B cell (primary cell): Measurements from ENCODE around the gene TMEM179B. TPM values are rescaled to one million over a fixed set of nuclear protein-coding genes. Genes with fewer than 3 reads are reported as not detected.
"Not testable (repeated sequence)": the region's sequence is repeated elsewhere in the genome, so short reads cannot be mapped to it uniquely, and the experiment has no call there.

ENCODE experiments used
- ATAC-seq: fragments of 200-7000 bp; cut with Tn5 transposase; one replicate; pipeline ENCODE4 v1.10.0; 2021; ENCODE audit warnings: low read depth, mild to moderate bottlenecking, moderate number of reproducible peaks, moderate library complexity
- CTCF ChIA-PET: fragments of 350-600 bp; sonication (Branson Sonifier 250); formaldehyde crosslinking; loops from one replicate; lab custom pipeline; 2021; ENCODE audit warnings: antibody characterized with exemption, inconsistent platforms; lab: Charles Lee
- POLR2A ChIA-PET: fragments of 350-600 bp; sonication (Branson Sonifier 250); formaldehyde crosslinking; loops from one replicate; lab custom pipeline; 2021; ENCODE audit warnings: antibody characterized with exemption; lab: Charles Lee
- DNase-seq: peaks from one replicate; pipeline ENCODE4 v3.0.0; 2013
- H2AFZ ChIP-seq: 2 replicates; pipeline ENCODE4 v1.6.1; 2012; ENCODE audit warnings: mild to moderate bottlenecking, low read depth, low read length; ENCODE audit not compliant: insufficient read depth, poor library complexity, severe bottlenecking
- H3K27ac ChIP-seq, 2 donors: 1 replicate in 1 of 2; 2 replicates in 1 of 2; pipeline ENCODE4 v1.5.1; 2012 to 2013; ENCODE audit warnings: low read length in 2 of 2, mild to moderate bottlenecking in 2 of 2, moderate library complexity in 1 of 2
- H3K27me3 ChIP-seq, 4 experiments: fragments of 200-600 bp in 1 of 4; sonication (generic) in 1 of 4; replicated peaks in 1 of 4; 1 replicate in 2 of 4; 2 replicates in 2 of 4; pipeline versions ENCODE4 v1.6.1 to v1.7.0; 2013 to 2016; ENCODE audit warnings: low read length in 3 of 4, mild to moderate bottlenecking in 2 of 4, mixed read lengths in 1 of 4, moderate library complexity in 1 of 4; ENCODE audit not compliant: insufficient read depth in 4 of 4, control insufficient read depth in 3 of 4; ENCODE audit errors: control extremely low read depth in 1 of 4
- H3K36me3 ChIP-seq, 2 experiments: replicated peaks in 1 of 2; 1 replicate in 1 of 2; 2 replicates in 1 of 2; pipeline versions ENCODE4 v1.6.1 to v1.7.1; 2013; ENCODE audit warnings: low read length in 1 of 2; ENCODE audit not compliant: insufficient read depth in 2 of 2, control insufficient read depth in 1 of 2; ENCODE audit errors: control extremely low read depth in 1 of 2, extremely low read depth in 1 of 2
- H3K4me1 ChIP-seq, 2 donors: fragments of 200-600 bp in 1 of 2; sonication (generic) in 1 of 2; 1 replicate in 1 of 2; 2 replicates in 1 of 2; pipeline versions ENCODE4 v1.5.1 to v1.6.1; 2013 to 2017; ENCODE audit warnings: low read length in 2 of 2; ENCODE audit not compliant: control insufficient read depth in 2 of 2, insufficient read depth in 2 of 2
- H3K4me2 ChIP-seq: replicated peaks from 2 replicates; pipeline ENCODE3; 2012; ENCODE audit warnings: mild to moderate bottlenecking, low read depth, low read length; ENCODE audit not compliant: poor library complexity, severe bottlenecking
- H3K4me3 ChIP-seq, 5 experiments: fragments of 200-600 bp in 1 of 5; sonication (generic) in 1 of 5; 1 replicate in 3 of 5; 2 replicates in 2 of 5; pipeline versions ENCODE4 v1.5.1 to v1.7.0; 2011 to 2016; ENCODE audit warnings: low read length in 4 of 5, mild to moderate bottlenecking in 4 of 5, low read depth in 2 of 5, control low read depth in 1 of 5, moderate library complexity in 1 of 5; ENCODE audit not compliant: insufficient read depth in 1 of 5; ENCODE audit errors: control extremely low read depth in 1 of 5, extremely low read depth in 1 of 5
- H3K79me2 ChIP-seq: fragments of 200-600 bp; sonication (generic); one replicate; pipeline ENCODE4 v1.6.0; 2016; ENCODE audit warnings: low read length; ENCODE audit not compliant: control insufficient read depth, insufficient read depth
- H3K9ac ChIP-seq: fragments of 200-600 bp; sonication (generic); 2 replicates; pipeline ENCODE4 v1.6.1; 2017; ENCODE audit warnings: mild to moderate bottlenecking, low read length, moderate library complexity
- H3K9me3 ChIP-seq, 3 donors: one replicate each; pipeline versions ENCODE4 v1.6.1 to v1.7.1; 2013; ENCODE audit warnings: low read length in 2 of 3; ENCODE audit not compliant: control insufficient read depth in 2 of 3, insufficient read depth in 1 of 3; ENCODE audit errors: control extremely low read depth in 1 of 3
- H4K20me1 ChIP-seq: 2 replicates; pipeline ENCODE4 v1.6.0; 2012; ENCODE audit warnings: mild to moderate bottlenecking, low read length; ENCODE audit not compliant: insufficient read depth, control insufficient read depth, poor library complexity, severe bottlenecking
- H3K27ac Mint-ChIP-seq: one replicate; pipeline ENCODE4 v1.8.0; 2021; ENCODE audit warnings: mixed read lengths
- H3K27me3 Mint-ChIP-seq: one replicate; pipeline ENCODE4 v1.8.0; 2021; ENCODE audit warnings: mixed read lengths
- H3K4me1 Mint-ChIP-seq: one replicate; pipeline ENCODE4 v1.8.0; 2021; ENCODE audit warnings: mixed read lengths
- H3K4me3 Mint-ChIP-seq: one replicate; pipeline ENCODE4 v1.8.0; 2021; ENCODE audit warnings: mixed read lengths
- H3K9me3 Mint-ChIP-seq: one replicate; pipeline ENCODE4 v1.8.0; 2022; ENCODE audit warnings: mixed read lengths; ENCODE audit not compliant: insufficient read depth
- EZH2 ChIP-seq: IDR thresholded peaks from 2 replicates; pipeline ENCODE4 v1.6.1; 2012; ENCODE audit warnings: borderline replicate concordance, low read depth, mild to moderate bottlenecking, moderate library complexity, low read length; ENCODE audit not compliant: insufficient read depth, poor library complexity, severe bottlenecking
- WGBS: methylation state at CpG from one replicate; pipeline ENCODE4 v1.1.5; 2013; ENCODE audit warnings: missing lambda C conversion rate; ENCODE audit not compliant: insufficient coverage; 5-methylcytosine and 5-hydroxymethylcytosine counted together
- intact Hi-C: fragments of 100-400 bp; cut with micrococcal nuclease; formaldehyde crosslinking; loops from one replicate; pipeline ENCODE4 v1.10.0; 2022
- polyA plus RNA-seq: library from polyadenylated mRNA; depleted of rRNA; stranded (reverse); fragments of >200 nt; gene quantifications from 2 replicates; pipeline ENCODE4 v1.2.3, GENCODE V29; 2012
- total RNA-seq, 2 donors: library from RNA; stranded (reverse); fragments of 120-200 nt in 1 of 2; gene quantifications; 1 replicate in 1 of 2; 2 replicates in 1 of 2; pipeline versions ENCODE4 v1.2.3 to v1.2.4, GENCODE V29; 2013 to 2022
- TF ChIP-seq, protein P1 (sequence below): fragments of 200-600 bp; IDR thresholded peaks from one replicate; pipeline ENCODE4 v1.8.0; 2022; ENCODE audit warnings: antibody characterized with exemption, mild to moderate bottlenecking

Gene TMEM179B
- total and polyA plus RNA-seq, 2 donors (not counting 1 experiment from before 2014, with no cell fraction given): 62.3 to 64.3 TPM

DNA sequence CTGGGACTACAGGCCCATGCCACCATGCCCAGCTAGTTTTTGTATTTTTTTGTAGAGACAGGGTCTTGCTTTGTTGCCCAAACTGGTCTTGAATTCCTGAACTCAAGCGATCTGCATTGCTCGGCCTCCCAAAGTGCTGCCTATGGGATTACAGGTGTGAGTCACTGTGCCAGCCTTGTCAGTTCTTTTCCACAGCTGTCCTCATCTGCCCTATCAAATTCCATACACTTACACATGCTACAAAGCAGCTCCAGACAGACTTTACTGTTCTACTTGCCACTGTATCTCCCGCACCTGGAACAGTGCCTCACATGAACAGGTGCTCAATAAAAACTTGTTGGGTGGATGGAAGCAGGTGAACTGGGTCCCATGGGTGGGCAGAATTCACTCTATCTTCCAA is 36.5 kb downstream of the TMEM179B start:
- Histone ChIP-seq H3K27me3 (no peaks in the 10 kb centered on the region), H3K36me3 (peaks cover 9 to 64% of the 10 kb centered on the region in 2 experiments), H3K4me3 (no peak overlapping the region), H2AFZ (no peak overlapping the region), H4K20me1 (peaks cover 20% of the 10 kb centered on the region), H3K27ac (no peak overlapping the region), H3K9me3 (no peaks in the 10 kb centered on the region), H3K4me2 (no peak overlapping the region), H3K9ac (no peak overlapping the region), H3K79me2 (peaks cover 26% of the 10 kb centered on the region), H3K4me1 (no peaks in the 10 kb centered on the region)
- Mint-ChIP-seq H3K27ac (no peak overlapping the region), H3K4me1 (peaks cover 7% of the 10 kb centered on the region), H3K9me3 (no peaks in the 10 kb centered on the region), H3K27me3 (no peaks in the 10 kb centered on the region), H3K4me3 (no peak overlapping the region)
- ChIA-PET CTCF (no interaction called here), POLR2A (interaction anchor here (0.9 to 1.0 kb wide), 2 partner anchors 8 to 17 kb away, joined by 3 read pairs; no protein-coding TSS in a partner anchor)
- DNase-seq (no peak), ATAC-seq (no peak)
- intact Hi-C loops: no loop called here
- 100% methylated on average over 2 of the region's 3 CpGs for WGBS
- TF ChIP-seq, protein P1, sequence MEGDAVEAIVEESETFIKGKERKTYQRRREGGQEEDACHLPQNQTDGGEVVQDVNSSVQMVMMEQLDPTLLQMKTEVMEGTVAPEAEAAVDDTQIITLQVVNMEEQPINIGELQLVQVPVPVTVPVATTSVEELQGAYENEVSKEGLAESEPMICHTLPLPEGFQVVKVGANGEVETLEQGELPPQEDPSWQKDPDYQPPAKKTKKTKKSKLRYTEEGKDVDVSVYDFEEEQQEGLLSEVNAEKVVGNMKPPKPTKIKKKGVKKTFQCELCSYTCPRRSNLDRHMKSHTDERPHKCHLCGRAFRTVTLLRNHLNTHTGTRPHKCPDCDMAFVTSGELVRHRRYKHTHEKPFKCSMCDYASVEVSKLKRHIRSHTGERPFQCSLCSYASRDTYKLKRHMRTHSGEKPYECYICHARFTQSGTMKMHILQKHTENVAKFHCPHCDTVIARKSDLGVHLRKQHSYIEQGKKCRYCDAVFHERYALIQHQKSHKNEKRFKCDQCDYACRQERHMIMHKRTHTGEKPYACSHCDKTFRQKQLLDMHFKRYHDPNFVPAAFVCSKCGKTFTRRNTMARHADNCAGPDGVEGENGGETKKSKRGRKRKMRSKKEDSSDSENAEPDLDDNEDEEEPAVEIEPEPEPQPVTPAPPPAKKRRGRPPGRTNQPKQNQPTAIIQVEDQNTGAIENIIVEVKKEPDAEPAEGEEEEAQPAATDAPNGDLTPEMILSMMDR: no peak
- TF ChIP-seq EZH2: no peak

DNA sequence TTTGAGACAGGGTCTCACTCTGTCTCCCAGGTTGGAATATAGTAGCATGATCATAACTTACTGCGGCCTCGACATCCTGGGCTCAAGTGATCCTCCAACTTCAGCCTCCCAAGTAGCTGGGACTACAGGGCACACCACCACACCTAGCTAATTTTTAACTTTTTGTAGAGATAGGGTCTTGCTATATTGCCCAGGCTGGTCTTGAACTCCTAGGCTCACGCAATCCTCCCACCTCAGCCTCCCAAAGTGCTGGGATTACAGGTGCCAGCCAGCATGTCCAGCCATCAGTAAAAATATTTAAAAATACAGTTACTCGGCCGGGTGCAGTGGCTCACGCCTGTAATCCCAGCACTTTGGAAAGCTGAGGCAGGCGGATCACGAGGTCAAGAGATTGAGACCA is 40.9 kb downstream of the TMEM179B start:
- H3K27me3 ChIP-seq, H3K9ac ChIP-seq, H3K4me2 ChIP-seq, DNase-seq, H3K27ac ChIP-seq, intact Hi-C loops, ATAC-seq, H3K4me3 ChIP-seq, H3K9me3 Mint-ChIP-seq, H3K27ac Mint-ChIP-seq, H3K9me3 ChIP-seq, H2AFZ ChIP-seq, H3K4me3 Mint-ChIP-seq, H3K27me3 Mint-ChIP-seq: not testable (repeated sequence)
- H3K4me1 Mint-ChIP-seq: peaks cover 29% of the 10 kb centered on the region
- WGBS: no CpG with 5 or more reads among the region's 8 CpGs
- peaks cover 16 to 26% of the 10 kb centered on the region in 2 donors for H3K4me1 ChIP-seq
- peaks cover 65% of the 10 kb centered on the region for H3K79me2 ChIP-seq
- H4K20me1 ChIP-seq: peaks cover 43% of the 10 kb centered on the region
- ChIA-PET POLR2A (interaction anchor here (0.6 to 2.1 kb wide), 2 partner anchors 12 to 28 kb away, joined by 5 to 9 read pairs; no protein-coding TSS in a partner anchor), CTCF (interaction anchor here (1.2 to 1.3 kb wide), 3 partner anchors 30 to 35 kb away, joined by 3 read pairs; no protein-coding TSS in a partner anchor)
- H3K36me3 ChIP-seq: peaks cover 9 to 46% of the 10 kb centered on the region in 2 experiments
